ENCODE measurements around the gene BCS1L. TPM values are rescaled to one million over a fixed set of nuclear protein-coding genes. Genes with fewer than 3 reads are reported as not detected.

Gene BCS1L
- total RNA-seq, 1 experiment from 2014 or later: 39.1 TPM

DNA sequence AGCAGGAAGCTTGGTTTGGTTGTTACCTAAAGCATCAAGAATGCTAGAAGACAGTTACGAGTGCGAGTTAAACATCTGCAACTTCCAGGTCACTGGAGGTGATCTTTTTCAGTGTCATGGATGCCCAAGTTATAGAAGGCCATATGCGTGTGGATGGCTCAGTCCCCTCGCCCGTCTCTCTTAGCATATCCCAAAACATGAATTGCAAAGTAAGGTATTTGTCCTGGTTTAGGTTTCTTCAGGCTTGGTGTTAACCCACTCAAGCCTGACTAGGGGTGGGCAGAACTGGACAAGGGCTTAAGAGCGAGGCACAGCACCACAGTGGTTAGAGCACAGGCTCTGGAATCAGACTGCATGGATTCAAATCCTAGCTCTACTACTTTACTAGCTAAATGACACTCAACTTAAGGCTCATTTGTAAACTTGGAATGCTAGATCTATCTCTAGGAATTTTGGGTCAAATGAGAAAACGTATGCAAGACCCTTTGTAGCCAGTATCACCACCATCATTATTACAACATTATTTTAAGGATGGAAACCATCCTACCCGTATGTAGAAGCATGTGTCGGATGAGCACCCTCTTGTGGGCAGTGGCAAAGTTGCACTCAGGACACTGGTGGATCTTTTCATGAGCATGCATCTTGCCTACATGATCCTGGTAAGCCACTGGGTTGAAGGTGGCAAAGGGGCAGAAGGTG lies 11.2 kb upstream of the BCS1L start:
- no CpG with 5 or more reads among the region's 9 CpGs for WGBS (ENCODE audit: extremely low coverage, insufficient read length, low lambda C conversion rate)
- H3K23me2 ChIP-seq (ENCODE audit: insufficient read length, low read depth, low read length, poor library complexity, severe bottlenecking): no peaks in the 10 kb centered on the region

More for the DNA sequence above, 11.2 kb upstream of the BCS1L start:
- Histone ChIP-seq H2AFZ (ENCODE audit: low read length) (no peak overlapping the region), H3K79me1 (ENCODE audit: insufficient read depth, low read depth, low read length, poor library complexity, severe bottlenecking) (no peaks in the 10 kb centered on the region), H3K27me3 (ENCODE audit: insufficient read depth, low read length) (no peaks in the 10 kb centered on the region), H2BK120ac (ENCODE audit: low read depth, low read length, poor library complexity, severe bottlenecking) (no peak overlapping the region), H2BK15ac (ENCODE audit: low read depth, low read length) (no peak overlapping the region), H2AK5ac (ENCODE audit: insufficient read length, low read length) (no peak overlapping the region), H3K9ac (ENCODE audit: extremely low read depth, insufficient read length, low read length) (no peak overlapping the region), H2BK5ac (ENCODE audit: insufficient read length, low read length) (no peak overlapping the region), H3K56ac (ENCODE audit: insufficient read length, low read depth, low read length) (no peak overlapping the region), H3K4me1 (ENCODE audit: insufficient read depth, low read length) (no peaks in the 10 kb centered on the region), H3K4me2 (ENCODE audit: insufficient read depth, insufficient read length, low read length) (no peak overlapping the region), H3K79me2 (ENCODE audit: insufficient read depth, low read length) (no peaks in the 10 kb centered on the region), H4K91ac (ENCODE audit: insufficient read length, low read depth, low read length) (no peak overlapping the region), H4K5ac (ENCODE audit: insufficient read length, low read depth, low read length) (no peak overlapping the region), H3K14ac (ENCODE audit: insufficient read depth, low read length) (no peak overlapping the region), H3K23ac (ENCODE audit: insufficient read length, low read depth, low read length) (no peak overlapping the region), H2BK12ac (ENCODE audit: insufficient read length, low read depth, low read length) (no peak overlapping the region), H4K20me1 (ENCODE audit: control insufficient read depth, insufficient read depth, insufficient read length) (no peaks in the 10 kb centered on the region), H3K18ac (ENCODE audit: insufficient read length, low read depth, low read length) (no peak overlapping the region), H3K9me3 (ENCODE audit: control insufficient read depth, low read depth, low read length) (no peaks in the 10 kb centered on the region), H3T11ph (ENCODE audit: low read length) (no peak overlapping the region), H3K4ac (ENCODE audit: low read depth, low read length) (no peak overlapping the region), H4K8ac (replicated peaks; ENCODE audit: insufficient read length, low read depth, low read length) (no peak overlapping the region), H3K27ac (ENCODE audit: insufficient read length, low read depth, low read length) (no peak overlapping the region), H2BK20ac (ENCODE audit: low read depth, low read length, poor library complexity, severe bottlenecking) (no peak overlapping the region)
- TF ChIP-seq, protein P1, sequence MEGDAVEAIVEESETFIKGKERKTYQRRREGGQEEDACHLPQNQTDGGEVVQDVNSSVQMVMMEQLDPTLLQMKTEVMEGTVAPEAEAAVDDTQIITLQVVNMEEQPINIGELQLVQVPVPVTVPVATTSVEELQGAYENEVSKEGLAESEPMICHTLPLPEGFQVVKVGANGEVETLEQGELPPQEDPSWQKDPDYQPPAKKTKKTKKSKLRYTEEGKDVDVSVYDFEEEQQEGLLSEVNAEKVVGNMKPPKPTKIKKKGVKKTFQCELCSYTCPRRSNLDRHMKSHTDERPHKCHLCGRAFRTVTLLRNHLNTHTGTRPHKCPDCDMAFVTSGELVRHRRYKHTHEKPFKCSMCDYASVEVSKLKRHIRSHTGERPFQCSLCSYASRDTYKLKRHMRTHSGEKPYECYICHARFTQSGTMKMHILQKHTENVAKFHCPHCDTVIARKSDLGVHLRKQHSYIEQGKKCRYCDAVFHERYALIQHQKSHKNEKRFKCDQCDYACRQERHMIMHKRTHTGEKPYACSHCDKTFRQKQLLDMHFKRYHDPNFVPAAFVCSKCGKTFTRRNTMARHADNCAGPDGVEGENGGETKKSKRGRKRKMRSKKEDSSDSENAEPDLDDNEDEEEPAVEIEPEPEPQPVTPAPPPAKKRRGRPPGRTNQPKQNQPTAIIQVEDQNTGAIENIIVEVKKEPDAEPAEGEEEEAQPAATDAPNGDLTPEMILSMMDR (conservative IDR thresholded peaks at IDR 0.05): peak; percentile 89
- Mint-ChIP-seq H3K4me3 (no peak overlapping the region), H3K27ac (peak overlapping the region in 1 of 3 experiments; percentile 82; a peak in 1 of 7 replicates), H3K27me3 (ENCODE audit: low read depth) (no peaks in the 10 kb centered on the region), H3K9me3 (no peaks in the 10 kb centered on the region; a peak in 1 of 5 replicates), H3K36me3 (ENCODE audit: insufficient read depth in 1 of 3, low read depth in 3 of 3) (peaks cover 41 to 90% (median 77%) of the 10 kb centered on the region in 3 experiments; a peak in 6 of 7 replicates), H3K4me1 (no peaks in the 10 kb centered on the region)
- DNase-seq: peak; percentile 55
